HCT116 (cell line): ENCODE results near the gene ANKRD40CL. TPM values are rescaled to one million over a fixed set of nuclear protein-coding genes. Genes with fewer than 3 reads are reported as not detected.
A peak's percentile ranks its signal among the peaks of the same experiment; 100 is the strongest.

ENCODE experiments used
- ATAC-seq: fragments of 200-7000 bp; cut with Tn5 transposase; 2 replicates; pipeline ENCODE4 v1.9.1; 2020; ENCODE audit warnings: mild to moderate bottlenecking, moderate library complexity
- BruUV-seq: library from RNA; stranded (reverse); fragments of 400-500 nt; replicated peaks from 2 replicates; lab custom pipeline; 2021; lab: Mats Ljungman, UMichigan
- CTCF ChIA-PET: fragments of 300-600 bp; sonication (Branson Sonifier 250); formaldehyde crosslinking; loops from one replicate; lab custom pipeline; 2021; ENCODE audit warnings: antibody characterized with exemption; lab: Charles Lee
- POLR2A ChIA-PET: fragments of 300-600, 350-600 bp; sonication (Branson Sonifier 250); formaldehyde crosslinking; loops from one replicate; lab custom pipeline; 2021; ENCODE audit warnings: antibody characterized with exemption; lab: Charles Lee
- RAD21 ChIA-PET, 2 experiments: fragments of 300-600 bp; sonication (Branson Sonifier 250); formaldehyde crosslinking; loops; one replicate each; lab custom pipeline; 2023; ENCODE audit warnings: low total read pairs in 2 of 2; ENCODE audit not compliant: uncharacterized antibody in 2 of 2, unreplicated experiment in 2 of 2, low non-redundant PET in 1 of 2; lab: Charles Lee
- DNase-seq: peaks from one replicate; pipeline ENCODE4 v3.0.0-alpha.2; 2010; ENCODE audit warnings: low read depth, low spot score
- H2AFZ ChIP-seq: fragments of 200-600 bp; shearing (Covaris generic), sonication (generic); 2 replicates; pipeline ENCODE4 v1.6.1; 2017; ENCODE audit warnings: low read depth, mixed run types, mixed read lengths, antibody characterized with exemption, low read length; ENCODE audit not compliant: poor library complexity, severe bottlenecking
- H3K27ac ChIP-seq: 2 replicates; pipeline ENCODE4 v1.5.1; 2012; ENCODE audit warnings: low read depth, low read length
- H3K27me3 ChIP-seq: fragments of 200-600 bp; sonication (generic); 2 replicates; pipeline ENCODE4 v1.6.1; 2016; ENCODE audit warnings: mixed run types, low read length, mixed read lengths; ENCODE audit not compliant: insufficient read depth
- H3K36me3 ChIP-seq, 2 experiments: fragments of 200-500 bp in 1 of 2; fragments of 200-600 bp in 1 of 2; sonication (Bioruptor generic) in 1 of 2; sonication (generic) in 1 of 2; 2 replicates each; pipeline versions ENCODE4 v1.5.1 to v1.6.1; 2014 to 2016; ENCODE audit warnings: low read length in 2 of 2, inconsistent platforms in 1 of 2, mixed read lengths in 1 of 2, mixed run types in 1 of 2; ENCODE audit not compliant: insufficient read depth in 2 of 2, control insufficient read depth in 1 of 2
- H3K4me1 ChIP-seq, 2 experiments: fragments of 200-600 bp in 1 of 2; sonication (generic) in 1 of 2; 2 replicates each; pipeline versions ENCODE4 v1.5.1 to v1.6.1; 2012 to 2017; ENCODE audit warnings: low read length in 2 of 2, inconsistent platforms in 1 of 2, mild to moderate bottlenecking in 1 of 2, mixed read lengths in 1 of 2, mixed run types in 1 of 2, moderate library complexity in 1 of 2; ENCODE audit not compliant: insufficient read depth in 2 of 2, control insufficient read depth in 1 of 2
- H3K4me2 ChIP-seq: fragments of 200-600 bp; sonication (generic); 2 replicates; pipeline ENCODE4 v1.6.1; 2017; ENCODE audit warnings: mixed run types, low read length, mixed read lengths
- H3K4me3 ChIP-seq, 2 experiments: fragments of 200-600 bp in 1 of 2; sonication (generic) in 1 of 2; replicated peaks in 1 of 2; 2 replicates each; pipeline ENCODE4 v1.5.1; 2011 to 2016; ENCODE audit warnings: low read length in 2 of 2, control low read depth in 1 of 2, low read depth in 1 of 2, mild to moderate bottlenecking in 1 of 2, mixed read lengths in 1 of 2, mixed run types in 1 of 2
- H3K79me2 ChIP-seq: fragments of 200-600 bp; sonication (generic); 2 replicates; pipeline ENCODE4 v1.6.1; 2017; ENCODE audit warnings: mild to moderate bottlenecking, mixed run types, low read length, moderate library complexity, mixed read lengths; ENCODE audit not compliant: insufficient read depth
- H3K9ac ChIP-seq: fragments of 200-600 bp; sonication (generic); 2 replicates; pipeline ENCODE4 v1.6.1; 2016; ENCODE audit warnings: low read length, mixed read lengths
- H3K9me2 ChIP-seq: fragments of 200-600 bp; sonication (generic), shearing (Covaris generic); 2 replicates; pipeline ENCODE4 v1.6.1; 2017; ENCODE audit warnings: mixed run types, mild to moderate bottlenecking, moderate library complexity; ENCODE audit not compliant: insufficient read depth
- H3K9me3 ChIP-seq, 2 experiments: fragments of 200-500 bp in 1 of 2; fragments of 200-600 bp in 1 of 2; sonication (Bioruptor generic) in 1 of 2; sonication (generic) in 1 of 2; 2 replicates each; pipeline ENCODE4 v1.6.1; 2014 to 2017; ENCODE audit warnings: low read length in 2 of 2, mixed read lengths in 2 of 2, inconsistent platforms in 1 of 2, low read depth in 1 of 2, mild to moderate bottlenecking in 1 of 2, mixed run types in 1 of 2, moderate library complexity in 1 of 2; ENCODE audit not compliant: control insufficient read depth in 1 of 2, insufficient read depth in 1 of 2
- H4K20me1 ChIP-seq: fragments of 200-600 bp; sonication (generic), shearing (Covaris generic); 2 replicates; pipeline ENCODE4 v1.6.1; 2017; ENCODE audit warnings: mixed run types, mild to moderate bottlenecking, moderate library complexity; ENCODE audit not compliant: insufficient read depth
- EZH2phosphoT487 ChIP-seq: fragments of 200-600 bp; IDR thresholded peaks from 2 replicates; pipeline ENCODE4 v1.6.1; 2018; ENCODE audit warnings: antibody characterized with exemption, borderline replicate concordance
- POLR2A ChIP-seq: IDR thresholded peaks from 2 replicates; pipeline ENCODE4 v1.7.0; 2011; ENCODE audit warnings: borderline replicate concordance; ENCODE audit not compliant: insufficient read depth, insufficient read length; ENCODE audit errors: extremely low read depth
- SIN3A ChIP-seq: IDR thresholded peaks from 2 replicates; pipeline ENCODE4 v1.6.1; 2012; ENCODE audit warnings: low read depth
- SRF ChIP-seq: IDR thresholded peaks from 2 replicates; pipeline ENCODE4 v1.6.1; 2012; ENCODE audit warnings: low read depth
- ZFX ChIP-seq: fragments of 450-650 bp; IDR thresholded peaks from 2 replicates; pipeline ENCODE4 v1.6.1; 2017
- ZNF274 ChIP-seq: fragments of 200-500 bp; sonication (Bioruptor generic); IDR thresholded peaks from 2 replicates; pipeline ENCODE4 v1.6.1; 2014; ENCODE audit warnings: mild to moderate bottlenecking, low read depth, low read length, inconsistent platforms
- intact Hi-C: fragments of 100-400 bp; cut with micrococcal nuclease; formaldehyde crosslinking; loops from 2 replicates; pipeline ENCODE4 v1.10.0; 2022
- total RNA-seq: library from RNA; stranded (reverse); gene quantifications from one replicate; pipeline ENCODE4 v1.2.1, GENCODE V29; 2021; ENCODE audit not compliant: unreplicated experiment
- TF ChIP-seq, protein P1 (sequence below): IDR thresholded peaks from 2 replicates; pipeline ENCODE4 v1.6.1; 2011; ENCODE audit warnings: mild to moderate bottlenecking, low read length, moderate library complexity; ENCODE audit not compliant: insufficient replicate concordance; ENCODE audit errors: extremely low read depth
- TF ChIP-seq, protein P2 (sequence below): IDR thresholded peaks from 2 replicates; pipeline ENCODE4 v1.6.1; 2012

ANKRD40CL gene
- total RNA-seq, 1 experiment from 2014 or later: 0.57 TPM

DNA sequence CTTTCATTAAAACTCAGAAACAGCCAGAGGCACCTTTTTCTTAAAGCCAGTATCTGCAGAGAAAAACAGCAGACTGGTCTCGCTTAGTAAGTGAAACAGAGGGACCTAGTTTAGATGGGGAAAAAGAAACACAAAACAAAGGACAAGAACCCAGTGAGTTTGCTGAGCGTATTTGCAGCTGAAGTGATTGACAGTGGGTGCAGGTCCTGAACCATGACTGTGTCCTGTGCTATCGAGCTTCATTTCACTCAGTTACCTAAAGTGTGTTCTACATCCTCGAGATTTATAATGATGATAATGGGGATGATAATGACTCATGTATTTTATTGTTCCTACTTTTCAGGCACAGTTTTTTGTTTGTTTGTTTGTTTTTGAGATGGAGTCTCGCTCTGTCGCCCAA lies 36.4 kb upstream of the ANKRD40CL start (continued):
- TF ChIP-seq, protein P1, sequence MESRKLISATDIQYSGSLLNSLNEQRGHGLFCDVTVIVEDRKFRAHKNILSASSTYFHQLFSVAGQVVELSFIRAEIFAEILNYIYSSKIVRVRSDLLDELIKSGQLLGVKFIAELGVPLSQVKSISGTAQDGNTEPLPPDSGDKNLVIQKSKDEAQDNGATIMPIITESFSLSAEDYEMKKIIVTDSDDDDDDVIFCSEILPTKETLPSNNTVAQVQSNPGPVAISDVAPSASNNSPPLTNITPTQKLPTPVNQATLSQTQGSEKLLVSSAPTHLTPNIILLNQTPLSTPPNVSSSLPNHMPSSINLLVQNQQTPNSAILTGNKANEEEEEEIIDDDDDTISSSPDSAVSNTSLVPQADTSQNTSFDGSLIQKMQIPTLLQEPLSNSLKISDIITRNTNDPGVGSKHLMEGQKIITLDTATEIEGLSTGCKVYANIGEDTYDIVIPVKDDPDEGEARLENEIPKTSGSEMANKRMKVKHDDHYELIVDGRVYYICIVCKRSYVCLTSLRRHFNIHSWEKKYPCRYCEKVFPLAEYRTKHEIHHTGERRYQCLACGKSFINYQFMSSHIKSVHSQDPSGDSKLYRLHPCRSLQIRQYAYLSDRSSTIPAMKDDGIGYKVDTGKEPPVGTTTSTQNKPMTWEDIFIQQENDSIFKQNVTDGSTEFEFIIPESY: no peak
- TF ChIP-seq SRF: no peak
- no peak for TF ChIP-seq SIN3A
- no peak for TF ChIP-seq ZFX
- TF ChIP-seq, protein P2, sequence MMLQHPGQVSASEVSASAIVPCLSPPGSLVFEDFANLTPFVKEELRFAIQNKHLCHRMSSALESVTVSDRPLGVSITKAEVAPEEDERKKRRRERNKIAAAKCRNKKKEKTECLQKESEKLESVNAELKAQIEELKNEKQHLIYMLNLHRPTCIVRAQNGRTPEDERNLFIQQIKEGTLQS: no peak
- no peak for TF ChIP-seq EZH2phosphoT487
- no peak for TF ChIP-seq POLR2A

DNA sequence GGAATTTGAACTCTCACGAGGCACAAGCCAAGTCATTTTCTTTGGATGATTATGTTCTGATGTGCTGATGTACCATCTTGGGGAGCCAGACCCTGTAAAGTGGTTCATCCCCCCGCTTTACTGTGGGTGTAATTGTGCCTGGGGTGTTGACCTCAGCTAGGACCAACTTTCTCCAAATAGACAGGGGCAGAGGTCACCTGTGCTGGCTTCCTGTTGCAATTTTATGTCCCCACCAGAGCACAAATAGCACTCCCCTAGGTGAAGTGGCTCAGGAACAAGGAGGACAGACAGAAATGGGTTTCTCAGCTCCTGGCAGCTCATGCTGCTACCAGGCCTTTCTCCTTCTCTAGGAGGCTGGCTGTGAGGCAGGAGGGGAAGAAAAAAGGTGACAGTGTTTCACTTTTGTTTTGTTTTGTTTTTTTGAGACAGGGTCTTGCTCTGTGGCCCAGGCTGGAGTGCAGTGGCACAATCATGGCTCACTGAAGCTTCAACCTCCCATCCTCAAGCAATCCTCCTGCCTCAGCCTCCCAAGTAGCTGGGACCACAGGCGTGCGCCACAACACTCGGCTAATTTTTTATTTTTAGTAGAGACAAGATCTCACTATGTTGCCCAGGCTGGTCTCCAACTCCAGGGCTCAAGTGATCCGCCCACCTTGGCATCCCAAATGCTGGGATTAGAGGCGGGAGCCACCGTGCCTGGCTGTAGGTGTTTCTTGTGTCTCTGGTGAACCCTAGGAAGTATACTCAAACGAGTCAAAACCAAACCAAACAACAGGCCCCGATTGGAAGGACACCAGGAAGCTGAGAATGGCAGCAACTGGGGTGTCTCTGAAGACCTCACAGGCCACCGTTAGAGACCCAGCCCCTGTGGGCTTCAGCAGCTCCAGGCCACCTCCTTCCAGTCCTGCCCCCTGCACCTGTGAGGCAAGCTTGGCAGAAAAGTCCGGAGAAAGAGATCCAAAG lies 35.6 kb upstream of the ANKRD40CL start:
- H3K36me3 ChIP-seq: no peaks in the 10 kb centered on the region
- ChIA-PET CTCF (interaction anchor here (0.9 to 1.3 kb wide), 2 partner anchors 14 to 20 kb away, joined by 3 to 6 read pairs; no protein-coding TSS in a partner anchor), POLR2A (no interaction called here), RAD21 (interaction anchor here in 1 of 2 experiments (0.6 kb wide), 1 partner anchor 190 kb away, joined by 5 read pairs; no protein-coding TSS in a partner anchor)
- no peak overlapping the region for H3K4me2 ChIP-seq
- no peak overlapping the region for H2AFZ ChIP-seq
- intact Hi-C loops: no loop called here
- BruUV-seq: no TSS peak
- H3K27ac ChIP-seq: no peak overlapping the region
- H3K79me2 ChIP-seq: no peaks in the 10 kb centered on the region
- no peaks in the 10 kb centered on the region for H3K9me3 ChIP-seq
- H3K4me1 ChIP-seq: peaks cover 0 to 14% of the 10 kb centered on the region in 2 experiments; a peak in 2 of 4 replicates
- 0 out of 2 replicates have a peak, but pooled peaks have one; percentile 3 for TF ChIP-seq ZFX
- no peak for TF ChIP-seq ZNF274
- TF ChIP-seq, all 23 proteins: peak for 1
- no peaks in the 10 kb centered on the region for H3K9me2 ChIP-seq
- no peak overlapping the region for H3K9ac ChIP-seq
- H3K4me3 ChIP-seq: no peak overlapping the region
- H3K27me3 ChIP-seq: no peaks in the 10 kb centered on the region
- H4K20me1 ChIP-seq: no peaks in the 10 kb centered on the region
- no peak for ATAC-seq
- DNase-seq: no peak
